Osteoblast (primary cell): ENCODE data around the gene RSAD2. TPM values are rescaled to one million over a fixed set of nuclear protein-coding genes. Genes with fewer than 3 reads are reported as not detected.
A peak's percentile ranks its signal among the peaks of the same experiment; 100 is the strongest.

Source experiments
- DNase-seq: peaks from one replicate; pipeline ENCODE4 v3.0.0; 2011; ENCODE audit warnings: low spot score, mixed read lengths; ENCODE audit not compliant: insufficient read length; ENCODE audit errors: missing footprints
- H2AFZ ChIP-seq: 2 replicates; pipeline ENCODE4 v1.6.0; 2011; ENCODE audit warnings: mild to moderate bottlenecking, low read length
- H3K27ac ChIP-seq: 2 replicates; pipeline ENCODE4 v1.5.1; 2011; ENCODE audit warnings: mild to moderate bottlenecking, low read depth, low read length, moderate library complexity
- H3K27me3 ChIP-seq: 2 replicates; pipeline ENCODE4 v1.6.0; 2012; ENCODE audit warnings: mild to moderate bottlenecking, control low read depth, inconsistent platforms, low read length, moderate library complexity; ENCODE audit not compliant: insufficient read depth
- H3K36me3 ChIP-seq: 2 replicates; pipeline ENCODE4 v1.5.1; 2011; ENCODE audit warnings: mild to moderate bottlenecking, low read length, control low read depth, moderate library complexity; ENCODE audit not compliant: insufficient read depth
- H3K4me1 ChIP-seq: 2 replicates; pipeline ENCODE4 v1.5.1; 2011; ENCODE audit warnings: mild to moderate bottlenecking, low read length, control low read depth, moderate library complexity; ENCODE audit not compliant: insufficient read depth
- H3K4me2 ChIP-seq: 2 replicates; pipeline ENCODE4 v1.6.0; 2011; ENCODE audit warnings: mild to moderate bottlenecking, low read length; ENCODE audit not compliant: insufficient read depth
- H3K4me3 ChIP-seq: fragments of 200-600 bp; sonication (generic); 3 replicates; pipeline ENCODE4 v1.5.1; 2012; ENCODE audit warnings: mild to moderate bottlenecking, low read length, inconsistent platforms; ENCODE audit not compliant: insufficient read depth
- H3K79me2 ChIP-seq: 2 replicates; pipeline ENCODE4 v1.6.0; 2012; ENCODE audit warnings: mild to moderate bottlenecking, low read length, control low read depth, inconsistent platforms; ENCODE audit not compliant: insufficient read depth
- H3K9me3 ChIP-seq: 2 replicates; pipeline ENCODE4 v1.5.1; 2011; ENCODE audit warnings: low read depth, low read length, control low read depth
- H4K20me1 ChIP-seq: 2 replicates; pipeline ENCODE4 v1.6.0; 2012; ENCODE audit warnings: mild to moderate bottlenecking, low read length, control low read depth; ENCODE audit not compliant: insufficient read depth
- total RNA-seq: library from RNA; depleted of rRNA; stranded (reverse); fragments of >200 nt; gene quantifications from 2 replicates; pipeline ENCODE4 v1.2.3, GENCODE V29; 2012
- TF ChIP-seq, protein P1 (sequence below): IDR thresholded peaks from 2 replicates; pipeline ENCODE4 v1.5.1; 2011; ENCODE audit warnings: mild to moderate bottlenecking, low read depth, low read length, moderate library complexity; ENCODE audit errors: extremely low read depth

The RSAD2 gene
- total RNA-seq, 1 donor: 0.72 TPM

GRCh38 chr2:6916224-6916623, 38.6 kb downstream of the RSAD2 start:
- DNase-seq: no peak
- Histone ChIP-seq H3K4me3 (no peak overlapping the region), H2AFZ (no peak overlapping the region), H3K9me3 (no peaks in the 10 kb centered on the region), H3K4me2 (no peak overlapping the region), H3K27ac (no peak overlapping the region), H3K27me3 (peaks cover 10% of the 10 kb centered on the region), H3K79me2 (no peaks in the 10 kb centered on the region), H4K20me1 (no peaks in the 10 kb centered on the region), H3K36me3 (no peaks in the 10 kb centered on the region), H3K4me1 (no peaks in the 10 kb centered on the region)
- TF ChIP-seq, protein P1, sequence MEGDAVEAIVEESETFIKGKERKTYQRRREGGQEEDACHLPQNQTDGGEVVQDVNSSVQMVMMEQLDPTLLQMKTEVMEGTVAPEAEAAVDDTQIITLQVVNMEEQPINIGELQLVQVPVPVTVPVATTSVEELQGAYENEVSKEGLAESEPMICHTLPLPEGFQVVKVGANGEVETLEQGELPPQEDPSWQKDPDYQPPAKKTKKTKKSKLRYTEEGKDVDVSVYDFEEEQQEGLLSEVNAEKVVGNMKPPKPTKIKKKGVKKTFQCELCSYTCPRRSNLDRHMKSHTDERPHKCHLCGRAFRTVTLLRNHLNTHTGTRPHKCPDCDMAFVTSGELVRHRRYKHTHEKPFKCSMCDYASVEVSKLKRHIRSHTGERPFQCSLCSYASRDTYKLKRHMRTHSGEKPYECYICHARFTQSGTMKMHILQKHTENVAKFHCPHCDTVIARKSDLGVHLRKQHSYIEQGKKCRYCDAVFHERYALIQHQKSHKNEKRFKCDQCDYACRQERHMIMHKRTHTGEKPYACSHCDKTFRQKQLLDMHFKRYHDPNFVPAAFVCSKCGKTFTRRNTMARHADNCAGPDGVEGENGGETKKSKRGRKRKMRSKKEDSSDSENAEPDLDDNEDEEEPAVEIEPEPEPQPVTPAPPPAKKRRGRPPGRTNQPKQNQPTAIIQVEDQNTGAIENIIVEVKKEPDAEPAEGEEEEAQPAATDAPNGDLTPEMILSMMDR: no peak

DNA sequence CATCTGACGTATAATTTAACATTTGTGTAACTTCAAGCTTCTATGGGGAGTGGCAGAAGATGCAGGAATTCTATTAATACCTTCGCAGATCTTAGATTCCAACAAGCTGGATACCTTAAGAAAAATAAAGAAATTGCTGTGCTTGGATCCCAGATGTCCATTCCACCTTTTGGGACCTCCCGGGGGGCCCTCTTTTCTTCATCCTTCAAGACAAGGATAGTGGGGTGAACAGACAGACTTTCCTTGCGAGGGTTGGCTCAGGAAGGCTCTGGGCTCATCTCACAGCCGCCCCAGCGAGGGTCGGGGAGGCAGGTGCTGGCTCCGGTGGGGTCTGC, 39.1 kb downstream of the RSAD2 start:
- H3K4me2 ChIP-seq: peak overlapping the region; percentile 32
- peak overlapping the region; percentile 56 for H2AFZ ChIP-seq
- H3K4me1 ChIP-seq: no peaks in the 10 kb centered on the region
- no peaks in the 10 kb centered on the region for H4K20me1 ChIP-seq
- H3K4me3 ChIP-seq: peak overlapping the region; percentile 30
- no peaks in the 10 kb centered on the region for H3K36me3 ChIP-seq
- peaks cover 10% of the 10 kb centered on the region for H3K27me3 ChIP-seq
- TF ChIP-seq, protein P1: no peak
- H3K79me2 ChIP-seq: no peaks in the 10 kb centered on the region
- DNase-seq: no peak
- H3K9me3 ChIP-seq: no peaks in the 10 kb centered on the region
- H3K27ac ChIP-seq: no peak overlapping the region

DNA sequence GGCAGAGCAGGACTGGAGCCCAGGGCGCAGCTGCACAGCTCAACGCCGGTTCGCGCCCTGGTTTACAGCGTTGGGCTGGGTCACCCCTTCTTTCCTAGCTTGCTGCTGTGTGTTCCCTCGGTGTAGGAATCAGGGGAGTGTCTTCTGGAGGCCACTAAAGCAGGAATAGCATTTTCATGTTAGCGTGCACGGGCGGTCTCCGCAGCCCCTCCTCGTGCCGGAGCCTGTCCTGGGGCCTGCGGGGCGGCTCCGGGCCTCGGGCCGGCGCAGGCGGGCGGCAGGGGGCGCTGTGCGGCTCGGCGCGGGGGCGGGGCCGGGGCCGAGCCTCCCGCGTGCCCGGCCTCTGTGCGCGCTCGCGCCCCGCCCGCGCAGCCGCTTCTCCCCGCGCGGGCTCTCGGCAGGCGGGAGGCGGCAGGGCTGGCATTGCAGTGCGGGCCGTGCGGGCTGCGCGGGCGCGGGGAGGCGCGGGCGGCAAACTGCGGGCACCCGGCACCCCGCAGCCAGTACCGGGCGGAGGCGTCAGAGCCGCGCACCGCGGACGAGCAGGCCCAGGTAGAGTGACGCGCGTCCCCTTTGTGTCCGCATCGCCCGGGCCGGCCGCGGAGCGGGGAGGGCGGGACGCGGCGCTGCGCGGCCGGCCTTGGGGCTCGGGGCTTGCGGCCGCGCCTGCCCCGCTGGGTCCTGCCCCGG, 39.6 kb downstream of the RSAD2 start, which contains the start of gene RNF144A:
Gene RNF144A, plus strand, starts transcription at position 342 of the 690 bp plus-strand sequence. CDS start 79,515 bp downstream, outside the sequence.
- Histone ChIP-seq H3K4me3 (peak within 1 kb of the TSS; percentile 51), H3K27me3 (peaks cover 10% of the 10 kb centered on the region), H3K4me2 (peak within 1 kb of the TSS; percentile 32), H3K4me1 (no peaks in the 10 kb centered on the region), H3K79me2 (no peaks in the 10 kb centered on the region), H2AFZ (peak within 1 kb of the TSS; percentile 56), H3K27ac (no peak within 1 kb of the TSS), H3K9me3 (no peaks in the 10 kb centered on the region), H4K20me1 (no peaks in the 10 kb centered on the region), H3K36me3 (no peaks in the 10 kb centered on the region)
- TF ChIP-seq, protein P1: peak; percentile 13
- DNase-seq: peak; percentile 99

DNA sequence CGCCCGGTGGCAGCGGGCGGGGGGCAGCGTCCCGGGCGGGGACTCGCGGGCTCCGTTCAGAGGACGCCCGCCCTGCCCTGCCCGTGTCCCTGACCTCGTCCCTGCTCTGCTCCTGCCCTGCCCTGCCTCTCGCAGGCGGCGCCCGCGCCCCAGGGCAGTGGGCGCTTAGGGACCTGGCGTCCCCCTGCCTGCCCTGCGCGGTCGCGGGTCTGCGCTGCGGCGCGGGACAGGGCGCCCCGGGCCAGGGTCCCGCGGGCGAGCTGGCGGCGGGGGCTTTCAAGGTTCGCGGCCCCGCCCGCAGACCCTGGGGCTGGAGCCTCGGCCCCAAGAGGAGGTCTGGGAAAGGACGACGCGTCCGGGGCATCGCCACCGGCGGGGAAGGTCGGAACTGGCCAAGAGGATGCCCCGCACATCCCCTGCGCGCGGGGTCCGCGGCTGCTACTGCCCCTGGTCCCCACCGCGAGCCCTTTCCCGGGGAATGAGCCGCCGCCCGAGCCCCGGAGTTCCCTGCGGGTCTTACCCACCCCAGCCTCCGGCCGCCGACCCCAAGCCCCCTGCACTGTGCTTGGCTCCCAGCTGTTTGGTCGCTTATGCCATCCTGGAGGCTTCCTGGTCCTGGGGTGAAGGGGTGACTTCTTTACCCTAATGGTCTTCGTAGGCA, 40.3 kb downstream of the RSAD2 start:
- Histone ChIP-seq H3K4me3 (peak overlapping the region; percentile 51), H3K4me1 (no peaks in the 10 kb centered on the region), H4K20me1 (no peaks in the 10 kb centered on the region), H3K9me3 (no peaks in the 10 kb centered on the region), H3K4me2 (peak overlapping the region; percentile 32), H2AFZ (no peak overlapping the region), H3K27ac (no peak overlapping the region), H3K36me3 (no peaks in the 10 kb centered on the region), H3K27me3 (peaks cover 10% of the 10 kb centered on the region), H3K79me2 (no peaks in the 10 kb centered on the region)
- TF ChIP-seq, protein P1: no peak
- peak; percentile 81 for DNase-seq
